COR-L47 (cell line): ENCODE data around the gene SEMA4B.
"Not testable (repeated sequence)": the region's sequence is repeated elsewhere in the genome, so short reads cannot be mapped to it uniquely, and the experiment has no call there.

Source experiments
- DNase-seq: peaks from one replicate; lab custom pipeline; 2025; lab: John Stamatoyannopoulos, UW

Gene SEMA4B

GRCh38 chr15:90227816-90228772 lies 27.0 kb downstream of the SEMA4B start:
- DNase-seq: no peak

DNA sequence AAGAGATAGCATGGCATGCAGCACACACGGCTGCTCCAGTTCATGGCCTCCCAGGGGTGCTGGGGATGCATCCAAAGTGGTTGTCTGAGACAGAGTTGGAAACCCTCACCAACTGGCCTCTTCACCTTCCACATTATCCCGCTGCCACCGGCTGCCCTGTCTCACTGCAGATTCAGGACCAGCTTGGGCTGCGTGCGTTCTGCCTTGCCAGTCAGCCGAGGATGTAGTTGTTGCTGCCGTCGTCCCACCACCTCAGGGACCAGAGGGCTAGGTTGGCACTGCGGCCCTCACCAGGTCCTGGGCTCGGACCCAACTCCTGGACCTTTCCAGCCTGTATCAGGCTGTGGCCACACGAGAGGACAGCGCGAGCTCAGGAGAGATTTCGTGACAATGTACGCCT lies 27.8 kb downstream of the SEMA4B start:
- DNase-seq: no peak

GRCh38 chr15:90230071-90230494 lies 29.0 kb downstream of the SEMA4B start:
- DNase-seq: no peak

- no peak for DNase-seq
Observed at GRCh38 chr15:90230610-90231009, 29.5 kb downstream of the SEMA4B start.

DNA sequence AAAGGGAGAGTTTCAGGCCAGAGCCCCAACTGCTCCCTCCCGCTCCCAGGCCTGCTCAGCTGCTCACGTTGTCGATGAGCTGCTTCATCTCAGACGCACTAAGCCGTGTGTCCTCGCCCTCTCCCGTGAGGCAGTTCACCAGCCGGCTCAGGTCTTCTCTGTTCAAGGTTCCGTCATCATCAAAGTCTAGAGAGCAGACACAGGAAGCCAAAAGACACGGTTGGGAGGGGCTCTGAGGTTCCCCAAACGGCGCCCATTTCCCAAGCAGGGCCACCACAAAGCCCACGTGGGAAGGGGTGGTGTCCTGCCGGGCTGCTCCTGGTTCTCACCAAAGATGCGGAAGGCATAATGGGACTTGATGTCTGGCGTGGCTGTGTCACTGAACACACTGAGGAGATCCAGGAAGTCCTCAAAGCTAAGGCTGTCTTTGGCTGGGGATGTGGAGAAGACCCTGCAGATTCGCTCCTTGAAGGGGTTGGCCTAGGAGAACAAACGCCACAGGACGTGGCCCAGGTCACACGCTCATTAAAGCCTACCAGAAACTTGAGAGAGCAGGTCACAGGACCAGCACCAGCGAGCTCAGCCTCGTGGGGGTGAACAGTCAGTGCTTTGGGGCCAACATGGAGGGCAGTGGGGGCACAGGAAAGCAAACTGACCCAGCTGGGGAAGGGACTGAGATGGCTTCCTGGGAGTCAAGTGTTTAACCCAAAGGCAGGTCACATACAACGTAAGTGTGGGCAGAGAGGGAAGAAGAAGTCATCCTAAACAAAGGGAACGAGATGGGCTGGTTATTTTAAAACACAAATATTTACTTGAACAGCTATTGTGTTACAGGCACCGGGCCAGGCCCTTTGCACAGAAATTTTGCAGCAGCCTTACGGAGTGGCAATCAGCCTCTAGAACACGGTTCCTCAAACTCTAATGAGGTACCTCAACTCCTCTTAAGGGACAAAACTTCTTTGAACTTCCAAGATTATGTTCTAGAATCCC lies 30.2 kb downstream of the SEMA4B start:
- no peak for DNase-seq

- no peak for DNase-seq
Observed at GRCh38 chr15:90232196-90232595, 31.1 kb downstream of the SEMA4B start.

- DNase-seq: no peak
Observed at GRCh38 chr15:90232941-90233386, 31.8 kb downstream of the SEMA4B start.

GRCh38 chr15:90233387-90234095 lies 32.4 kb downstream of the SEMA4B start, which contains the start of gene CIB1:
CIB1 (minus strand) TSS chr15:90233941; CDS start chr15:90233885, 56 bp downstream.
- peak; percentile 92 for DNase-seq

GRCh38 chr15:90234096-90234988 lies 33.2 kb downstream of the SEMA4B start, which contains the start of gene GDPGP1:
GDPGP1 (plus strand) TSS chr15:90234209; CDS start chr15:90240909, 6,700 bp downstream.
- no peak for DNase-seq

DNA sequence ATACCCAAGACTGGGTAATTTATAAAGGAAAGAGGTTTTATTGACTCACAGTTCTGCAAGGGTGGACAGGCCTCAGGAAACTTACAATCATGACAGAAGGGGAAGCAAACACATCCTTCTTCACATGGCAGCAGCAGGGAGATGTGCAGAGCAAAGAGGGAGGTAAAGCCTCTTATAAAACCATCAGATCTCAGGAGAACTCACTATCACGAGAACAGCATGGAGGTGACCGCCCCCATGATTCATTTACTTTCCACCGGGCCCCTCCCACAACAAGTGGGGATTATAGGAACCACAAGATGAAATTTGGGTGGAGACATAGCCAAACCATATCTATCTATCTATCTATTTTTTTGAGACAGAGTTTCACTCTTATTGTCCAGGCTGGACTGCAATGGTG lies 38.2 kb downstream of the SEMA4B start:
- DNase-seq: no peak

DNA sequence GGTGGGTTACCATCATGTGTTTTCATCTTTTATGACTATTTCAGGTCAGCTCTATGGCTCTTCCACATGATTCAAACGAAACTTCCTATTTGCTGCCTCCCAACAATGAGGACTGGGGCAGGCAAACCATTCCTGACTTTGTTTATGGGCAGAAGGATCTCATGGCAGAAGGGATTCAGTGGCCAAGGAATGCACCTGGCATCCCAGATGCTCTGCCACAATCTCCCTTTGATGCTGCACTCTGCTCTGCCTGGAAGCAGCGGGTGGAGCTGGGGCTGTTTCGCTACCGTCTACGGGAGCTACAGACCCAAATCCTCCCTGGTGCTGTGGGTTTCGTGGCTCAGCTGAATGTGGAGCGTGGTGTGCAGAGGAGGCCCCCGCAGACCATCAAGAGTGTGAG lies 39.7 kb downstream of the SEMA4B start:
- no peak for DNase-seq

- no peak for DNase-seq
Observed at GRCh38 chr15:90241343-90242192, 40.4 kb downstream of the SEMA4B start.

DNA sequence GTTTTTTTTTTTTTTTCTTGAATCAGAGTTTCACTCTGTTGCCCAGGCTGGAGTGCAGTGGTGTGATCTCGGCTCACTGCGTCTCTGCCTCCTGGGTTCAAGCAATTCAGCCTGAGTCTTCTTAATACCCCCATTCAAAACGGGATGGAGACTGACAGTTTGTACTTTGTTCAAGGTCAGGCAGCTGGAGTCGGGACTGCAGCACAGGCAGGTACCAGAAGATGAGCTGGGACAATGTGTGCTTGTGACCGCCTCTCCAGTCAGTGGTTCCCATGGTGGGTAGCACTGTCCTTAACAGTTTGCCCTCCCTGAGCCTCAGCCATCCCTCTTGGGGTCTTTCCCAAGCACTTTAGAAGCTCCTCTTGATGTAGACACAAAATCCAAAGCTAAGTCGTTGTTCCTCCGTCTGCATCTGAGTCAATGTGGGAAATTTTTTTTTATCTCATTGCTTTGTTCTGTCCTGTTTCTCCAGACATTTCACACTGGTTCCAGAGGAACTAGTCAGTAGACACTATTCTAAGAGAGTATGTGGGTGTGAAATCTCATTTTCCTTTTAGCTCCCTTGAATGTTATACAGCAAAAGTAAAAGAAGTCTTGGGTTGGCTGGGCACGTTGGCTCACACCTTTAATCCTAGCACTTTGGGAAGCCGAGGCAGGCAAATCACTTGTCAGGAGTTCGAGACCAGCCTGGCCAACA lies 43.0 kb downstream of the SEMA4B start:
- DNase-seq: no peak

GRCh38 chr15:90248789-90249202 lies 47.7 kb downstream of the SEMA4B start:
- DNase-seq: no peak

DNA sequence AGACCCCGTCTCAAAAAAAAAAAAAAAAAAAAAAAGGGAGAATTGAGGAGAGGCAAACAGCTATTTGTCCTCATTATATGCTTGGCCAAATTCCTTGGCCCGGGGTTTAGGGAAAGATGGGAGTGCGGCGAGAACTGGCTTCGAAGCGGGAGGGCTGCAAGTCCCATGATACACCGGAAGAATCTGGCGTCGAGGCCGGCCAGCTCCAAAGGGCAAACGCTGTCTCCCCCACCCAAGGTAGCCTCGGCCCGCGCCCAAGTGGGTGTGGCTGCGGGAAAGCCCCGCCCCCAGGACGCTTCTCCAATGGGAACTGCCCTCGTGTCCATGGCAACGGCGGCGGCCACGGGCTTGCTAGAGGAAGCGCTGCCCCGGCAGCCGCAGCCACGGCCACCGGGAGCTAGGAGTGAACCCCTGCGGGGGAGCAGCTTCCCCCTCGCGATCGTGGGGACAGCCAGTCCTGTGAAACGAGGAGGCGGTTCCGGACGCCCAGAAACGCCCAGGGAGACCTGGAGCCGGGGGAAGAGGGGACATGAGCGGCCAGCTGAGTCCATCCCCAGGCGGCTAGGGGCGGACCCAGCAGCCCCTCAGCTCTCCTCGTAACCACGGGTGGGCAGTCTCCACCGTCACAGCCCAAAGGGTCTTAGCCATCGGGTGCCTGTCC lies 48.2 kb downstream of the SEMA4B start, which contains the start of gene TTLL13:
Gene TTLL13 (plus strand): TSS at position 354 of the 661 bp plus-strand sequence. CDS start 1,075 bp downstream, outside the sequence.
- peak; percentile 89 for DNase-seq

- no peak for DNase-seq
Observed at GRCh38 chr15:90257776-90258175, 56.6 kb downstream of the SEMA4B start.

- DNase-seq: no peak
Observed at GRCh38 chr15:90259524-90259923, 58.4 kb downstream of the SEMA4B start.

- not testable (repeated sequence) for DNase-seq
Observed at GRCh38 chr15:90260731-90261130, 59.6 kb downstream of the SEMA4B start.
